GM23338 (cell line): ENCODE measurements around the gene MVB12B. TPM values are rescaled to one million over a fixed set of nuclear protein-coding genes. Genes with fewer than 3 reads are reported as not detected.

ENCODE experiments used
- ATAC-seq: fragments of 200-7000 bp; cut with Tn5 transposase; 3 replicates; pipeline ENCODE4 v1.9.1; 2020
- DNase-seq: peaks from one replicate; pipeline ENCODE4 v3.0.0-alpha.2; 2015; ENCODE audit warnings: low spot score
- H2AFZ ChIP-seq: fragments of 200-600 bp; sonication (generic); 2 replicates; pipeline ENCODE4 v1.8.0; 2016; ENCODE audit warnings: antibody characterized with exemption, mild to moderate bottlenecking, moderate library complexity
- H3F3A ChIP-seq: fragments of 200-600 bp; sonication (generic); replicated peaks from 2 replicates; pipeline ENCODE4 v1.8.0; 2017; ENCODE audit warnings: antibody characterized with exemption, mixed run types, low read depth
- H3K27ac ChIP-seq: fragments of 200-600 bp; sonication (generic); 2 replicates; pipeline ENCODE4 v1.6.1; 2016; ENCODE audit warnings: low read depth
- H3K27me3 ChIP-seq: fragments of 200-600 bp; sonication (generic); 2 replicates; pipeline ENCODE4 v1.8.0; 2016; ENCODE audit warnings: mild to moderate bottlenecking, mixed run types, moderate library complexity; ENCODE audit not compliant: insufficient read depth
- H3K36me3 ChIP-seq: fragments of 200-600 bp; sonication (generic); 2 replicates; pipeline ENCODE4 v1.8.0; 2016; ENCODE audit warnings: mild to moderate bottlenecking; ENCODE audit not compliant: insufficient read depth
- H3K4me1 ChIP-seq: fragments of 200-600 bp; sonication (generic); 2 replicates; pipeline ENCODE4 v1.8.0; 2016; ENCODE audit warnings: mild to moderate bottlenecking, moderate library complexity; ENCODE audit not compliant: insufficient read depth
- H3K4me2 ChIP-seq: fragments of 200-600 bp; sonication (generic); 2 replicates; pipeline ENCODE4 v1.7.1; 2017; ENCODE audit warnings: mixed run types
- H3K4me3 ChIP-seq: fragments of 200-600 bp; sonication (generic); 2 replicates; pipeline ENCODE4 v1.6.1; 2016; ENCODE audit warnings: mixed run types
- H3K79me2 ChIP-seq: fragments of 200-600 bp; sonication (generic); replicated peaks from 2 replicates; pipeline ENCODE4 v1.8.0; 2017; ENCODE audit warnings: mild to moderate bottlenecking; ENCODE audit not compliant: insufficient read depth
- H3K9me2 ChIP-seq: fragments of 200-600 bp; sonication (generic); 2 replicates; pipeline ENCODE4 v1.8.0; 2017; ENCODE audit not compliant: insufficient read depth
- H4K20me1 ChIP-seq: fragments of 200-600 bp; sonication (generic); replicated peaks from 2 replicates; pipeline ENCODE4 v1.8.0; 2017; ENCODE audit warnings: mild to moderate bottlenecking; ENCODE audit not compliant: insufficient read depth
- H3K27ac Mint-ChIP-seq: 2 replicates; pipeline ENCODE4 v1.8.0; 2020; ENCODE audit warnings: inconsistent platforms, mild to moderate bottlenecking, moderate library complexity, mixed read lengths
- H3K27me3 Mint-ChIP-seq: 3 replicates; pipeline ENCODE4 v1.8.0; 2022; ENCODE audit warnings: low read depth, mild to moderate bottlenecking, moderate library complexity, mixed read lengths, inconsistent platforms; ENCODE audit not compliant: insufficient read depth, poor library complexity
- H3K36me3 Mint-ChIP-seq: 3 replicates; pipeline ENCODE4 v1.8.0; 2021; ENCODE audit warnings: low read depth, mild to moderate bottlenecking, inconsistent platforms, moderate library complexity, mixed read lengths
- H3K4me1 Mint-ChIP-seq: 3 replicates; pipeline ENCODE4 v1.8.0; 2020; ENCODE audit warnings: mild to moderate bottlenecking, inconsistent platforms, mixed read lengths
- H3K4me3 Mint-ChIP-seq: 3 replicates; pipeline ENCODE4 v1.8.0; 2021; ENCODE audit warnings: moderate library complexity, mild to moderate bottlenecking, inconsistent platforms, mixed read lengths
- H3K9me3 Mint-ChIP-seq: 3 replicates; pipeline ENCODE4 v1.8.0; 2020; ENCODE audit warnings: moderate library complexity, mild to moderate bottlenecking, inconsistent platforms, mixed read lengths
- CREB1 ChIP-seq: fragments of 250-450 bp; sonication (Bioruptor Pico); IDR thresholded peaks from 2 replicates; pipeline ENCODE4 v1.5.0; 2020; ENCODE audit warnings: low read depth, mild to moderate bottlenecking, moderate library complexity
- NANOG ChIP-seq: IDR thresholded peaks from 2 replicates; pipeline ENCODE4 v1.6.1; 2016; ENCODE audit warnings: antibody characterized with exemption, borderline replicate concordance
- POLR2AphosphoS5 ChIP-seq: IDR thresholded peaks from 2 replicates; pipeline ENCODE4 v1.6.1; 2016; ENCODE audit warnings: antibody characterized with exemption, low read depth
- STAT1 ChIP-seq: IDR thresholded peaks from one replicate; pipeline ENCODE4 v1.6.1; 2016; ENCODE audit warnings: antibody characterized with exemption; ENCODE audit not compliant: unreplicated experiment
- ZNF114 ChIP-seq: fragments of 250-450 bp; sonication (Bioruptor Pico); IDR thresholded peaks from 2 replicates; pipeline ENCODE4 v1.5.0; 2020; ENCODE audit warnings: mild to moderate bottlenecking, moderate library complexity
- polyA plus RNA-seq: library from polyadenylated mRNA; unstranded; fragments of >200 nt; fragmentation: Nextera tagmentation; extraction: Ambion mirVana; gene quantifications from 2 replicates; pipeline ENCODE4 v1.2.1, GENCODE V29; 2016
- total RNA-seq: library from RNA; depleted of rRNA; stranded (reverse); fragments of >200 nt; shearing (Covaris generic); gene quantifications from 2 replicates; pipeline ENCODE4 v1.2.3, GENCODE V29; 2014
- TF ChIP-seq, protein P1 (sequence below), 2 experiments: fragments of 200-600 bp in 1 of 2; sonication (generic) in 1 of 2; conservative IDR thresholded peaks; 2 replicates each; pipeline versions ENCODE4 v1.5.1 to v1.6.1; 2016 to 2017; ENCODE audit warnings: antibody characterized with exemption in 2 of 2, low read depth in 2 of 2, mild to moderate bottlenecking in 2 of 2, moderate library complexity in 1 of 2
- TF ChIP-seq, protein P2 (sequence below): IDR thresholded peaks from 2 replicates; pipeline ENCODE4 v1.6.1; 2016; ENCODE audit warnings: antibody characterized with exemption

The MVB12B gene
- total and polyA plus RNA-seq, 2 experiments from 2014 or later, result 1.9 to 6.6 TPM

DNA sequence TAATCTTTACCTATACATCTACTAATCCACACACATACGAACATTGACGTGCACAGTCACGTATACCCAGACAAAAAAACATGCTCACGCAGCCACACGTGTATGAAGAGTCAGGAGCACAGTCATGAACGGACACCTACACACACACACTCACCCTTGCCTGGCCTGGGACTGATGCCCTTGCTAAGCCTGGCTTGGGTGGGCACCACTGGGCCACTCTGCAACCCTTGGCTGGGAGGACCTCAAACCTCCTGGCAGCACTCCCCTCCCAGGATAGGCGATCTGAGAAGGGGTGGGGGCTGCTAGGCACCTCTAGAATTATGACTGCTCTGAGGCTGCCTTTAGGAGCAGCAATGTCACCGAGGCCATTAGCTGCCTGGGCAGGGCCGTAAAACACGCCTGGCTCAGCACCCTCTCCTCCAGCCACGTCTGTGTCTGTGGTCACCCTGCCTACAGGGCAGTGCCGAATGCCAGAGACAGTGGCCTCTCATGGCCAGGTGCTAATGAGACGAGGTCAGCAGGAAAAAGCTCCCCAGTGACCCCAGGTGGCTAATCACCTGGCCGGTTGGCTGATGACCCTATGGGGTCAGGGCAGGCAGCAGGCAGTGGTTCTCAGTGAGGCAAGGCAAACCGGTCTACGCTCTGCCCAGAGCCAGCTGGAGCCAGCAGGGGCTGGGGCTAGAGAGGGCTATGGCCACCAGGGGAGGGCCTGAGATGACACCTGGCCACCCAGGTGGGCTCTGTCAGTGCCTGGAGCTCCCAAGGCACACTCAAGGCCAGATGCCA, 33.7 kb upstream of the MVB12B start (continued):
- TF ChIP-seq, protein P1, sequence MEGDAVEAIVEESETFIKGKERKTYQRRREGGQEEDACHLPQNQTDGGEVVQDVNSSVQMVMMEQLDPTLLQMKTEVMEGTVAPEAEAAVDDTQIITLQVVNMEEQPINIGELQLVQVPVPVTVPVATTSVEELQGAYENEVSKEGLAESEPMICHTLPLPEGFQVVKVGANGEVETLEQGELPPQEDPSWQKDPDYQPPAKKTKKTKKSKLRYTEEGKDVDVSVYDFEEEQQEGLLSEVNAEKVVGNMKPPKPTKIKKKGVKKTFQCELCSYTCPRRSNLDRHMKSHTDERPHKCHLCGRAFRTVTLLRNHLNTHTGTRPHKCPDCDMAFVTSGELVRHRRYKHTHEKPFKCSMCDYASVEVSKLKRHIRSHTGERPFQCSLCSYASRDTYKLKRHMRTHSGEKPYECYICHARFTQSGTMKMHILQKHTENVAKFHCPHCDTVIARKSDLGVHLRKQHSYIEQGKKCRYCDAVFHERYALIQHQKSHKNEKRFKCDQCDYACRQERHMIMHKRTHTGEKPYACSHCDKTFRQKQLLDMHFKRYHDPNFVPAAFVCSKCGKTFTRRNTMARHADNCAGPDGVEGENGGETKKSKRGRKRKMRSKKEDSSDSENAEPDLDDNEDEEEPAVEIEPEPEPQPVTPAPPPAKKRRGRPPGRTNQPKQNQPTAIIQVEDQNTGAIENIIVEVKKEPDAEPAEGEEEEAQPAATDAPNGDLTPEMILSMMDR (conservative IDR thresholded peaks at IDR 0.05; ENCODE audit: low read depth in 2 of 2), result no peak
- TF ChIP-seq NANOG, result no peak
- TF ChIP-seq, protein P2, sequence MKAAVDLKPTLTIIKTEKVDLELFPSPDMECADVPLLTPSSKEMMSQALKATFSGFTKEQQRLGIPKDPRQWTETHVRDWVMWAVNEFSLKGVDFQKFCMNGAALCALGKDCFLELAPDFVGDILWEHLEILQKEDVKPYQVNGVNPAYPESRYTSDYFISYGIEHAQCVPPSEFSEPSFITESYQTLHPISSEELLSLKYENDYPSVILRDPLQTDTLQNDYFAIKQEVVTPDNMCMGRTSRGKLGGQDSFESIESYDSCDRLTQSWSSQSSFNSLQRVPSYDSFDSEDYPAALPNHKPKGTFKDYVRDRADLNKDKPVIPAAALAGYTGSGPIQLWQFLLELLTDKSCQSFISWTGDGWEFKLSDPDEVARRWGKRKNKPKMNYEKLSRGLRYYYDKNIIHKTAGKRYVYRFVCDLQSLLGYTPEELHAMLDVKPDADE, result no peak
- TF ChIP-seq STAT1, result no peak
- TF ChIP-seq POLR2AphosphoS5, result no peak
- no peak for TF ChIP-seq ZNF114 (CRISPR knock-in tag)
- TF ChIP-seq CREB1, result no peak

DNA sequence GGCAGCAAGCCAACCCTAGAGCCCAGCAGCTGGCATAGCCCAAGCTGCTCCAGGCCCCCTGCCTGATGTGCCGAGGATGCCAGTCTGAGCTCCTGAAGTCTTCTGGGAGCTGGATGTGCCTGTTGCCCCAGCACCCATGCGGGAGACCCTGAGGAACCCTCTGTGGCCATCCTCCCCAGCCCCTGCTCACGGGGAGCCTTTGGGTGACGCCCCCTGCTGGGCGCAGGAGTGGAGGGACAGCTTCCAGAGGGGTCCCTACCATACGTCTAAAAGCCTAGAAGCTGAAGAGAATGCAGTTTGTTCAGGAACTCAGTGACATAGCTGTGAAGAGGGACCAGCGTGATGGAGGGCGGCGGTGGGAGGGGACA, 33.1 kb upstream of the MVB12B start:
- Mint-ChIP-seq H3K9me3 (no peaks in the 10 kb centered on the region), H3K27me3 (peaks cover under 1% of the 10 kb centered on the region), H3K27ac (no peak overlapping the region), H3K4me3 (no peak overlapping the region), H3K4me1 (peaks cover under 1% of the 10 kb centered on the region; the same call in 1 of the 3 replicates), H3K36me3 (no peaks in the 10 kb centered on the region)
- peak; percentile 37 for DNase-seq
- ATAC-seq, result peak; percentile 42
- Histone ChIP-seq H3K27ac (no peak overlapping the region), H3K27me3 (no peaks in the 10 kb centered on the region), H2AFZ (no peak overlapping the region), H3K4me2 (no peak overlapping the region), H3K4me3 (no peak overlapping the region), H3K36me3 (no peaks in the 10 kb centered on the region), H3K9me2 (no peaks in the 10 kb centered on the region), H3F3A (no peaks in the 10 kb centered on the region), H3K79me2 (no peaks in the 10 kb centered on the region), H4K20me1 (no peaks in the 10 kb centered on the region), H3K4me1 (no peaks in the 10 kb centered on the region)
- TF ChIP-seq, protein P1 (conservative IDR thresholded peaks at IDR 0.05; ENCODE audit: low read depth in 2 of 2), result peak; percentile 56 to 70
- TF ChIP-seq POLR2AphosphoS5, result no peak
